ENCODE data around the gene HCAR1. TPM values are rescaled to one million over a fixed set of nuclear protein-coding genes. Genes with fewer than 3 reads are reported as not detected.

Gene HCAR1
- total RNA-seq, 1 experiment from 2014 or later: 0.04 TPM

- TF ChIP-seq ARID4B (CRISPR knock-in tag; IDR thresholded peaks at IDR 0.05; ENCODE audit: borderline replicate concordance) (no peak), JAZF1 (CRISPR knock-in tag; IDR thresholded peaks at IDR 0.05) (no peak), GABPB1 (CRISPR knock-in tag; IDR thresholded peaks at IDR 0.05) (no peak)
Observed at GRCh38 chr12:122691566-122691965, 39.1 kb downstream of the HCAR1 start (continued).

- ATAC-seq (no peak), DNase-seq (ENCODE audit: low spot score) (no peak)
- no peaks in the 10 kb centered on the region for H3K9me3 Mint-ChIP-seq
- H3K27ac Mint-ChIP-seq: no peak overlapping the region
- TF ChIP-seq ZNF138 (CRISPR knock-in tag; conservative IDR thresholded peaks at IDR 0.05) (no peak), GRHL2 (CRISPR knock-in tag; IDR thresholded peaks at IDR 0.05; ENCODE audit: insufficient replicate concordance, severe bottlenecking) (no peak), FOXK1 (CRISPR knock-in tag; IDR thresholded peaks at IDR 0.05) (no peak), STAT6 (CRISPR knock-in tag; conservative IDR thresholded peaks at IDR 0.05; ENCODE audit: low read depth) (no peak), ERG (CRISPR knock-in tag; IDR thresholded peaks at IDR 0.05) (no peak), ZNF121 (CRISPR knock-in tag; IDR thresholded peaks at IDR 0.05) (no peak), ZBTB21 (CRISPR knock-in tag; IDR thresholded peaks at IDR 0.05; ENCODE audit: borderline replicate concordance) (no peak), E2F5 (CRISPR knock-in tag; IDR thresholded peaks at IDR 0.05) (no peak), EMX1 (CRISPR knock-in tag; IDR thresholded peaks at IDR 0.05) (no peak)
- no peaks in the 10 kb centered on the region for H3K36me3 Mint-ChIP-seq
- H3K4me1 Mint-ChIP-seq: peaks cover 2% of the 10 kb centered on the region
- peaks cover 27% of the 10 kb centered on the region for H3K27me3 Mint-ChIP-seq (ENCODE audit: low read depth)
- H3K4me3 Mint-ChIP-seq: no peak overlapping the region
- ChIA-PET CTCF (no interaction called here), POLR2A (no interaction called here)
Observed at GRCh38 chr12:122688291-122688690, 42.4 kb downstream of the HCAR1 start.

GRCh38 chr12:122687086-122687485, 43.6 kb downstream of the HCAR1 start:
- H3K4me1 Mint-ChIP-seq: peaks cover 2% of the 10 kb centered on the region
- CTCF ChIA-PET: no interaction called here
- POLR2A ChIA-PET: no interaction called here
- H3K9me3 Mint-ChIP-seq: no peaks in the 10 kb centered on the region
- TF ChIP-seq ZMAT4 (CRISPR knock-in tag; IDR thresholded peaks at IDR 0.05): no peak
- TF ChIP-seq KAT7 (CRISPR knock-in tag; IDR thresholded peaks at IDR 0.05; ENCODE audit: borderline replicate concordance): no peak
- ATAC-seq: no peak
- H3K27ac Mint-ChIP-seq: no peak overlapping the region
- DNase-seq (ENCODE audit: low spot score): no peak
- no peak overlapping the region for H3K4me3 Mint-ChIP-seq
- H3K27me3 Mint-ChIP-seq (ENCODE audit: low read depth): peaks cover 38% of the 10 kb centered on the region
- H3K36me3 Mint-ChIP-seq: no peaks in the 10 kb centered on the region
